Ectodermal cell (in vitro differentiated cells): ENCODE data around the gene UGT1A8.
"Not testable (repeated sequence)": the region's sequence is repeated elsewhere in the genome, so short reads cannot be mapped to it uniquely, and the experiment has no call there.

ENCODE experiments used
- H3K27ac ChIP-seq: 2 replicates; pipeline ENCODE4 v1.7.0; 2013; ENCODE audit warnings: mild to moderate bottlenecking, low read depth, low read length; ENCODE audit not compliant: insufficient read depth, poor library complexity, severe bottlenecking
- H3K27me3 ChIP-seq: 2 replicates; pipeline ENCODE4 v1.7.0; 2013; ENCODE audit warnings: mild to moderate bottlenecking, low read length; ENCODE audit not compliant: insufficient read depth, control insufficient read depth, poor library complexity, severe bottlenecking
- H3K36me3 ChIP-seq: one replicate; pipeline ENCODE4 v1.7.0; 2013; ENCODE audit warnings: low read length; ENCODE audit not compliant: control insufficient read depth, insufficient read depth
- H3K4me1 ChIP-seq: one replicate; pipeline ENCODE4 v1.7.0; 2013; ENCODE audit warnings: low read length; ENCODE audit not compliant: control insufficient read depth, insufficient read depth
- H3K4me3 ChIP-seq: 2 replicates; pipeline ENCODE4 v1.7.0; 2013; ENCODE audit warnings: low read depth, low read length, control low read depth; ENCODE audit not compliant: insufficient read depth
- H3K9me3 ChIP-seq: 2 replicates; pipeline ENCODE4 v1.7.0; 2013; ENCODE audit warnings: mild to moderate bottlenecking, low read length, moderate library complexity; ENCODE audit not compliant: control insufficient read depth
- WGBS, 2 experiments: methylation state at CpG; one replicate each; pipeline ENCODE4 v1.1.7; 2013; ENCODE audit warnings: missing lambda C conversion rate in 2 of 2; 5-methylcytosine and 5-hydroxymethylcytosine counted together

Gene UGT1A8

GRCh38 chr2:233711312-233712008 is 94.0 kb downstream of the UGT1A8 start:
- H3K4me3 ChIP-seq, result no peak overlapping the region
- no peaks in the 10 kb centered on the region for H3K4me1 ChIP-seq
- H3K9me3 ChIP-seq, result no peaks in the 10 kb centered on the region
- no peaks in the 10 kb centered on the region for H3K27me3 ChIP-seq
- no peak overlapping the region for H3K27ac ChIP-seq
- no peaks in the 10 kb centered on the region for H3K36me3 ChIP-seq
- WGBS, 2 experiments, result 51 to 52% methylated on average over 11 of the region's 11 CpGs

GRCh38 chr2:233712611-233713261 is 95.3 kb downstream of the UGT1A8 start, which contains the start of gene UGT1A5:
UGT1A5 (plus strand) TSS chr2:233712907; CDS start chr2:233712992, 85 bp downstream.
- Histone ChIP-seq H3K9me3 (no peaks in the 10 kb centered on the region), H3K27ac (no peak within 1 kb of the TSS), H3K27me3 (no peaks in the 10 kb centered on the region), H3K4me1 (no peaks in the 10 kb centered on the region), H3K4me3 (no peak within 1 kb of the TSS), H3K36me3 (no peaks in the 10 kb centered on the region)
- 94% methylated on average over 14 of the region's 14 CpGs for WGBS, 2 experiments

- Histone ChIP-seq H3K4me3 (no peak overlapping the region), H3K9me3 (no peaks in the 10 kb centered on the region), H3K27me3 (no peaks in the 10 kb centered on the region), H3K36me3 (no peaks in the 10 kb centered on the region), H3K27ac (no peak overlapping the region), H3K4me1 (no peaks in the 10 kb centered on the region)
- WGBS, 2 experiments, result 92 to 96% methylated on average over 7 of the region's 7 CpGs
Observed at GRCh38 chr2:233713262-233713615, 95.8 kb downstream of the UGT1A8 start.

GRCh38 chr2:233714121-233714520 is 96.7 kb downstream of the UGT1A8 start:
- no peaks in the 10 kb centered on the region for H3K36me3 ChIP-seq
- H3K4me3 ChIP-seq, result no peak overlapping the region
- H3K27me3 ChIP-seq, result no peaks in the 10 kb centered on the region
- 91% methylated on average over 2 of the region's 2 CpGs for WGBS, 2 experiments
- no peak overlapping the region for H3K27ac ChIP-seq
- H3K4me1 ChIP-seq, result no peaks in the 10 kb centered on the region
- no peaks in the 10 kb centered on the region for H3K9me3 ChIP-seq

- H3K27me3 ChIP-seq, result no peaks in the 10 kb centered on the region
- H3K4me3 ChIP-seq, result no peak within 1 kb of the TSS
- H3K36me3 ChIP-seq, result no peaks in the 10 kb centered on the region
- H3K27ac ChIP-seq, result no peak within 1 kb of the TSS
- no peaks in the 10 kb centered on the region for H3K4me1 ChIP-seq
- H3K9me3 ChIP-seq, result no peaks in the 10 kb centered on the region
- 92% methylated on average over 7 of the region's 7 CpGs for WGBS, 2 experiments
Observed at GRCh38 chr2:233718552-233718951, 101.1 kb downstream of the UGT1A8 start, which contains the start of gene UGT1A4. UGT1A4 (plus strand) TSS chr2:233718736; CDS start chr2:233718821, 85 bp downstream.

- Histone ChIP-seq H3K27ac (no peak within 1 kb of the TSS), H3K36me3 (no peaks in the 10 kb centered on the region), H3K27me3 (no peaks in the 10 kb centered on the region), H3K9me3 (no peaks in the 10 kb centered on the region), H3K4me1 (no peaks in the 10 kb centered on the region), H3K4me3 (no peak within 1 kb of the TSS)
- 92 to 94% methylated on average over 8 of the region's 8 CpGs for WGBS, 2 experiments
Observed at GRCh38 chr2:233728723-233729301, 111.4 kb downstream of the UGT1A8 start, which contains the start of gene UGT1A3. UGT1A3 (plus strand) TSS chr2:233729042; CDS start chr2:233729127, 85 bp downstream.

- not testable (repeated sequence) for H3K36me3 ChIP-seq, H3K4me1 ChIP-seq, H3K4me3 ChIP-seq, H3K27me3 ChIP-seq, H3K27ac ChIP-seq, H3K9me3 ChIP-seq
- 90 to 94% methylated on average over 14 of the region's 14 CpGs for WGBS, 2 experiments
Observed at GRCh38 chr2:233736868-233737653, 119.6 kb downstream of the UGT1A8 start.

GRCh38 chr2:233740870-233741269 is 123.4 kb downstream of the UGT1A8 start:
- 82 to 91% methylated on average over 2 of the region's 2 CpGs for WGBS, 2 experiments
- Histone ChIP-seq H3K27ac (no peak overlapping the region), H3K4me3 (no peak overlapping the region), H3K27me3 (no peaks in the 10 kb centered on the region), H3K36me3 (no peaks in the 10 kb centered on the region), H3K9me3 (no peaks in the 10 kb centered on the region), H3K4me1 (no peaks in the 10 kb centered on the region)

GRCh38 chr2:233743464-233744259 is 126.2 kb downstream of the UGT1A8 start:
- 95% methylated on average over 44 of the region's 46 CpGs for WGBS, 2 experiments
- Histone ChIP-seq H3K4me1 (no peaks in the 10 kb centered on the region), H3K4me3 (no peak overlapping the region), H3K27ac (no peak overlapping the region), H3K27me3 (no peaks in the 10 kb centered on the region), H3K9me3 (no peaks in the 10 kb centered on the region), H3K36me3 (no peaks in the 10 kb centered on the region)
